HepG2 (cell line): Measurements from ENCODE around the gene NADK2. TPM values are rescaled to one million over a fixed set of nuclear protein-coding genes. Genes with fewer than 3 reads are reported as not detected.

Experiments
- BCL6 ChIP-seq: IDR thresholded peaks from 2 replicates; pipeline ENCODE4 v1.6.1; 2016; ENCODE audit warnings: missing genetic modification reagents, missing compliant biosample characterization
- FOXJ3 ChIP-seq: sonication (generic); formaldehyde crosslinking; IDR thresholded peaks from 2 replicates; pipeline ENCODE4 v1.4.0; 2020; ENCODE audit warnings: missing genetic modification reagents, mild to moderate bottlenecking, borderline replicate concordance
- FOXO1 ChIP-seq: sonication (generic); formaldehyde crosslinking; IDR thresholded peaks from 2 replicates; pipeline ENCODE4 v1.4.0; 2020; ENCODE audit warnings: missing genetic modification reagents
- JUNB ChIP-seq: sonication (generic); formaldehyde crosslinking; IDR thresholded peaks from 2 replicates; pipeline ENCODE4 v1.8.0; 2022; ENCODE audit warnings: missing genetic modification reagents, mild to moderate bottlenecking, borderline replicate concordance
- KLF13 ChIP-seq: sonication (generic); formaldehyde crosslinking; IDR thresholded peaks from 2 replicates; pipeline ENCODE4 v1.4.0; 2020; ENCODE audit warnings: mild to moderate bottlenecking, missing genetic modification reagents
- NR2F1 ChIP-seq, 2 experiments: fragments of 450-650 bp in 1 of 2; formaldehyde crosslinking in 1 of 2; IDR thresholded peaks; 2 replicates each; pipeline versions ENCODE4 v1.5.0 to v1.6.1; 2016 to 2020; ENCODE audit warnings: mild to moderate bottlenecking in 1 of 2, missing compliant biosample characterization in 1 of 2, missing genetic modification reagents in 1 of 2, moderate library complexity in 1 of 2
- PHF5A ChIP-seq: IDR thresholded peaks from one replicate; pipeline ENCODE4 v1.6.1; 2018; ENCODE audit warnings: low read depth, missing genetic modification reagents; ENCODE audit not compliant: unreplicated experiment
- SKIL ChIP-seq: sonication (generic); formaldehyde crosslinking; IDR thresholded peaks from 2 replicates; pipeline ENCODE4 v1.8.0; 2022; ENCODE audit warnings: missing genetic modification reagents, mild to moderate bottlenecking, moderate library complexity, borderline replicate concordance
- SMAD1 ChIP-seq: sonication (generic); formaldehyde crosslinking; IDR thresholded peaks from 2 replicates; pipeline ENCODE4 v1.4.0; 2020; ENCODE audit warnings: missing genetic modification reagents, low read depth, mild to moderate bottlenecking, borderline replicate concordance
- SNAPC4 ChIP-seq: sonication (generic); formaldehyde crosslinking; IDR thresholded peaks from 2 replicates; pipeline ENCODE4 v1.4.0; 2020; ENCODE audit warnings: mild to moderate bottlenecking, missing genetic modification reagents
- TRIM22 ChIP-seq: fragments of 450-650 bp; IDR thresholded peaks from 2 replicates; pipeline ENCODE4 v1.6.1; 2017
- TRIM24 ChIP-seq: sonication (generic); formaldehyde crosslinking; IDR thresholded peaks from 2 replicates; pipeline ENCODE4 v1.8.0; 2022; ENCODE audit warnings: mild to moderate bottlenecking, missing genetic modification reagents
- ZFX ChIP-seq: sonication (generic); formaldehyde crosslinking; IDR thresholded peaks from 2 replicates; pipeline ENCODE4 v1.4.0; 2020; ENCODE audit warnings: mild to moderate bottlenecking, low read depth, missing genetic modification reagents, moderate library complexity
- ZGPAT ChIP-seq: IDR thresholded peaks from 2 replicates; pipeline ENCODE4 v1.6.1; 2016; ENCODE audit warnings: mild to moderate bottlenecking
- ZNF343 ChIP-seq: sonication (generic); formaldehyde crosslinking; IDR thresholded peaks from 2 replicates; pipeline ENCODE4 v1.4.0; 2020; ENCODE audit warnings: mild to moderate bottlenecking, missing genetic modification reagents
- ZNF557 ChIP-seq: sonication (generic); formaldehyde crosslinking; IDR thresholded peaks from 2 replicates; pipeline ENCODE4 v1.4.0; 2020; ENCODE audit warnings: missing genetic modification reagents
- ZNF747 ChIP-seq: sonication (generic); formaldehyde crosslinking; IDR thresholded peaks from 2 replicates; pipeline ENCODE4 v1.8.1; 2023; ENCODE audit warnings: missing genetic modification reagents, mild to moderate bottlenecking, borderline replicate concordance
- ZNF749 ChIP-seq: sonication (generic); formaldehyde crosslinking; IDR thresholded peaks from 2 replicates; pipeline ENCODE4 v1.8.0; 2022; ENCODE audit warnings: mild to moderate bottlenecking, missing genetic modification reagents, moderate library complexity, borderline replicate concordance
- ZNF777 ChIP-seq: sonication (generic); formaldehyde crosslinking; IDR thresholded peaks from 2 replicates; pipeline ENCODE4 v1.4.0; 2020; ENCODE audit warnings: missing genetic modification reagents
- polyA plus RNA-seq, 8 experiments: library from polyadenylated mRNA; depleted of rRNA in 3 of 8; stranded (reverse) in 7 of 8; unstranded in 1 of 8; fragments of >200 nt; fragmentation: Illumina TruSeq in 4 of 8; extraction: Trizol in 4 of 8; gene quantifications; 2 replicates each; pipeline versions ENCODE4 v1.2.1 to v1.2.3, GENCODE V29; 2011 to 2016; ENCODE audit warnings: low read depth in 4 of 8, missing spikeins in 1 of 8, mixed read lengths in 1 of 8; ENCODE audit not compliant: insufficient read depth in 1 of 8
- total RNA-seq, 5 experiments: library from RNA; depleted of rRNA; stranded (reverse); fragments of >200 nt; fragmentation: Illumina TruSeq; extraction: Trizol; gene quantifications; 2 replicates each; pipeline ENCODE4 v1.2.3, GENCODE V29; 2016; ENCODE audit warnings: low read depth in 1 of 5

NADK2 gene
- total and polyA plus RNA-seq, 2 of the 13 experiments (the other 11 are each of a cell fraction or from before 2014, with no cell fraction given): 13.9 to 71.4 TPM

- TF ChIP-seq SKIL (CRISPR knock-in tag) (peak; percentile 68; the same call in 1 of the 2 replicates), SNAPC4 (CRISPR knock-in tag) (no peak), FOXO1 (peak; percentile 47; the same call in 1 of the 2 replicates), BCL6 (CRISPR knock-in tag) (peak; percentile 98), KLF13 (CRISPR knock-in tag) (no peak), ZNF557 (no peak), PHF5A (CRISPR knock-in tag) (no peak), FOXJ3 (CRISPR knock-in tag) (peak; percentile 99; the same call in 1 of the 2 replicates), ZNF343 (0 out of 2 replicates have a peak, but pooled peaks have one; percentile 34), TRIM22 (no peak), JUNB (CRISPR knock-in tag) (0 out of 2 replicates have a peak, but pooled peaks have one; percentile 43), ZFX (no peak), NR2F1 (CRISPR knock-in tag; IDR thresholded peaks at IDR 0.05) (0 out of 4 replicates have a peak, but pooled peaks of 1 of the 2 experiments have one; percentile 16), SMAD1 (CRISPR knock-in tag) (no peak), TRIM24 (CRISPR knock-in tag) (no peak), ZNF747 (no peak), ZNF777 (CRISPR knock-in tag) (no peak), ZNF749 (CRISPR knock-in tag) (no peak), ZGPAT (CRISPR knock-in tag) (peak; percentile 91; the same call in 1 of the 2 replicates)
Observed at GRCh38 chr5:36180556-36181350, 61.0 kb downstream of the NADK2 start (continued).
